DND-41 (cell line): ENCODE measurements around the gene KIF13A.

Experiments
- ATAC-seq: fragments of 200-7000 bp; cut with Tn5 transposase; 3 replicates; pipeline ENCODE4 v1.9.1; 2021; ENCODE audit warnings: low read depth; ENCODE audit not compliant: insufficient read depth
- DNase-seq: peaks from one replicate; pipeline ENCODE4 v3.0.0-alpha.2; 2020
- H2AFZ ChIP-seq: 2 replicates; pipeline ENCODE4 v1.6.0; 2012; ENCODE audit warnings: low read depth, low read length
- H3K27ac ChIP-seq: 2 replicates; pipeline ENCODE4 v1.5.1; 2012; ENCODE audit warnings: low read length, inconsistent platforms
- H3K27me3 ChIP-seq: fragments of 200-600 bp; sonication (generic); 2 replicates; pipeline ENCODE4 v1.6.0; 2012; ENCODE audit warnings: low read length, mild to moderate bottlenecking, inconsistent platforms; ENCODE audit not compliant: insufficient read depth, poor library complexity
- H3K36me3 ChIP-seq: 2 replicates; pipeline ENCODE4 v1.5.1; 2012; ENCODE audit warnings: low read length, inconsistent platforms; ENCODE audit not compliant: insufficient read depth
- H3K4me1 ChIP-seq: 2 replicates; pipeline ENCODE4 v1.5.1; 2012; ENCODE audit warnings: mild to moderate bottlenecking, low read length; ENCODE audit not compliant: insufficient read depth
- H3K4me2 ChIP-seq: 2 replicates; pipeline ENCODE4 v1.6.0; 2012; ENCODE audit warnings: mild to moderate bottlenecking, moderate library complexity, low read length, inconsistent platforms; ENCODE audit not compliant: insufficient read depth
- H3K4me3 ChIP-seq, 2 experiments: fragments of 200-600 bp in 1 of 2; shearing (Covaris generic) in 1 of 2; 2 replicates each; pipeline ENCODE4 v1.5.1; 2012 to 2016; ENCODE audit warnings: inconsistent platforms in 2 of 2, low read length in 2 of 2, mild to moderate bottlenecking in 2 of 2, low read depth in 1 of 2, moderate library complexity in 1 of 2
- H3K79me2 ChIP-seq: 2 replicates; pipeline ENCODE4 v1.6.0; 2012; ENCODE audit warnings: low read length, inconsistent platforms; ENCODE audit not compliant: insufficient read depth
- H3K9ac ChIP-seq: 2 replicates; pipeline ENCODE4 v1.6.0; 2012; ENCODE audit warnings: low read depth, mild to moderate bottlenecking, inconsistent platforms, low read length, moderate library complexity
- H3K9me3 ChIP-seq: 2 replicates; pipeline ENCODE4 v1.5.1; 2012; ENCODE audit warnings: low read length, moderate library complexity, mild to moderate bottlenecking, inconsistent platforms; ENCODE audit not compliant: insufficient read depth, severe bottlenecking
- H4K20me1 ChIP-seq: 2 replicates; pipeline ENCODE4 v1.6.0; 2012; ENCODE audit warnings: low read length; ENCODE audit not compliant: insufficient read depth
- EZH2 ChIP-seq: IDR thresholded peaks from 3 replicates; pipeline ENCODE4 v1.6.1; 2012; ENCODE audit warnings: borderline replicate concordance, low read depth, mild to moderate bottlenecking, moderate library complexity, low read length, inconsistent platforms; ENCODE audit not compliant: severe bottlenecking
- TF ChIP-seq, protein P1 (sequence below): IDR thresholded peaks from 2 replicates; pipeline ENCODE4 v1.5.1; 2012; ENCODE audit warnings: borderline replicate concordance, low read length, moderate library complexity, mild to moderate bottlenecking; ENCODE audit not compliant: poor library complexity, severe bottlenecking; ENCODE audit errors: extremely low read depth

The KIF13A gene

DNA sequence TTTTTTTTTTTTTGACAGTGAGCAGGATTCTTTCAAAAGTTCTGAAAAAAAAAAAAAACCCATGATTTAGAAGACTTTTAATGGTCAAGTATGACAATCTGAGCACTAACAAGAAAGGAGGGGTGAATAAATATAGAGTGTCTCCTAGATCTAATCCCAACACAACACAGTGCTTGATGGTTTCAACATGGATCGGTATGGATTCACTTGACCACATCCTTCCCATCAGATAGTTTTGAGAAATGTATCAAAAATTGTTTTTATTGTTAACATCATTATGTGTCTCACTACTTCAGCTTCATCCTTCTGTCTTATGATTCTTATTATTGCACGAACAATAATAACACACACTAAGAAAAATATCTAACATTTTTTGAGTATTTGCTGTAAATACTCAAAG lies 21.0 kb downstream of the KIF13A start:
- H3K79me2 ChIP-seq: no peaks in the 10 kb centered on the region
- no peak for DNase-seq

DNA sequence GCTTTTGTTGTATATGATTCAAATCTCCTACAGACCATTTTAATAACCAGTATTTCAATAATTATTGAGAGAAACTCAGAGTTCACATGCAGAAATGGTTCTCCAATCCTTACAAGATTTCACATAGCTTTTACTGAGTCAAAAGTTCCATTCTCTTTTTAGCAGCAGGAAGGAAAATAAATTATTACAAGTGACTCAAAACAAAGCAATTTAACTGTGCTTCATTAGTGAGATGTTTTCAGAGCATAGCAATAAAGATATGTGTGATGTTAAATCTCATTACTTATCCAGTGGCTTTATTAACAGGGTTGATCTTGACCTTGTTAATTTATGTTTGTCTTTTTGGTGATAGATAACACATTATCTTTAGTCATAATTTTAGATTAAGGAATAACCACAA lies 22.0 kb downstream of the KIF13A start:
- no peaks in the 10 kb centered on the region for H3K9me3 ChIP-seq
- H3K4me3 ChIP-seq: no peak overlapping the region
- ATAC-seq (no peak), DNase-seq (no peak)
- H3K9ac ChIP-seq: no peak overlapping the region
- no peaks in the 10 kb centered on the region for H3K36me3 ChIP-seq
- no peaks in the 10 kb centered on the region for H4K20me1 ChIP-seq
- H3K27me3 ChIP-seq: no peaks in the 10 kb centered on the region
- H3K79me2 ChIP-seq: no peaks in the 10 kb centered on the region
- no peak overlapping the region for H2AFZ ChIP-seq
- H3K27ac ChIP-seq: no peak overlapping the region
- no peaks in the 10 kb centered on the region for H3K4me1 ChIP-seq
- no peak overlapping the region for H3K4me2 ChIP-seq
- TF ChIP-seq EZH2: no peak
- TF ChIP-seq, protein P1, sequence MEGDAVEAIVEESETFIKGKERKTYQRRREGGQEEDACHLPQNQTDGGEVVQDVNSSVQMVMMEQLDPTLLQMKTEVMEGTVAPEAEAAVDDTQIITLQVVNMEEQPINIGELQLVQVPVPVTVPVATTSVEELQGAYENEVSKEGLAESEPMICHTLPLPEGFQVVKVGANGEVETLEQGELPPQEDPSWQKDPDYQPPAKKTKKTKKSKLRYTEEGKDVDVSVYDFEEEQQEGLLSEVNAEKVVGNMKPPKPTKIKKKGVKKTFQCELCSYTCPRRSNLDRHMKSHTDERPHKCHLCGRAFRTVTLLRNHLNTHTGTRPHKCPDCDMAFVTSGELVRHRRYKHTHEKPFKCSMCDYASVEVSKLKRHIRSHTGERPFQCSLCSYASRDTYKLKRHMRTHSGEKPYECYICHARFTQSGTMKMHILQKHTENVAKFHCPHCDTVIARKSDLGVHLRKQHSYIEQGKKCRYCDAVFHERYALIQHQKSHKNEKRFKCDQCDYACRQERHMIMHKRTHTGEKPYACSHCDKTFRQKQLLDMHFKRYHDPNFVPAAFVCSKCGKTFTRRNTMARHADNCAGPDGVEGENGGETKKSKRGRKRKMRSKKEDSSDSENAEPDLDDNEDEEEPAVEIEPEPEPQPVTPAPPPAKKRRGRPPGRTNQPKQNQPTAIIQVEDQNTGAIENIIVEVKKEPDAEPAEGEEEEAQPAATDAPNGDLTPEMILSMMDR: no peak

More for the DNA sequence above, 21.0 kb downstream of the KIF13A start:
- no peaks in the 10 kb centered on the region for H3K27me3 ChIP-seq
- no peaks in the 10 kb centered on the region for H3K4me1 ChIP-seq
- no peak overlapping the region for H3K4me3 ChIP-seq
- H3K9ac ChIP-seq: no peak overlapping the region
- no peak for TF ChIP-seq EZH2
- TF ChIP-seq, protein P1: no peak
- H3K27ac ChIP-seq: no peak overlapping the region
- H3K4me2 ChIP-seq: no peak overlapping the region
- no peak overlapping the region for H2AFZ ChIP-seq
- no peaks in the 10 kb centered on the region for H4K20me1 ChIP-seq
- H3K36me3 ChIP-seq: no peaks in the 10 kb centered on the region
- ATAC-seq: no peak
- H3K9me3 ChIP-seq: no peaks in the 10 kb centered on the region

DNA sequence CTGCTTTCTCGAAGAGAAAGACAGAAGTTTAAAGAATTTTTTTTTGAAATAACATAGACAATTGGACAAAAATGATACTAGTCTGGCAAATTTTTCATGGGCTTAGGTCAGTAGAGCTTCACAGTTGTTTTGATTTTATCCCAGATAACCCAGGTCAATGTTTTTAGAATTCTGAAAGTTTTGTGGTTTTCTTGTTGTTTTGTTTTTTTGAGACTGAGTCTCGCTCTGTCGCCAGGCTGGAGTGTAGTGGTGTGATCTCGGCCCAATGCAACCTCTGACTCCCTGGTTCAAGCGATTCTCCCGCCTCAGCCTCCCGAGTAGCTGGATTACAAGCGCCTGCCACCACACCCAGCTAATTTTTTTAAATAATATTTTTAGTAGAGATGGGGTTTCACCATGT lies 22.8 kb downstream of the KIF13A start:
- Histone ChIP-seq H3K36me3 (no peaks in the 10 kb centered on the region), H3K4me1 (no peaks in the 10 kb centered on the region), H3K9ac (no peak overlapping the region), H3K9me3 (no peaks in the 10 kb centered on the region), H2AFZ (no peak overlapping the region), H3K27me3 (no peaks in the 10 kb centered on the region), H3K4me2 (no peak overlapping the region), H3K4me3 (no peak overlapping the region), H3K27ac (no peak overlapping the region), H4K20me1 (no peaks in the 10 kb centered on the region), H3K79me2 (no peaks in the 10 kb centered on the region)
- TF ChIP-seq, protein P1: no peak
- no peak for TF ChIP-seq EZH2
- ATAC-seq (no peak), DNase-seq (no peak)

DNA sequence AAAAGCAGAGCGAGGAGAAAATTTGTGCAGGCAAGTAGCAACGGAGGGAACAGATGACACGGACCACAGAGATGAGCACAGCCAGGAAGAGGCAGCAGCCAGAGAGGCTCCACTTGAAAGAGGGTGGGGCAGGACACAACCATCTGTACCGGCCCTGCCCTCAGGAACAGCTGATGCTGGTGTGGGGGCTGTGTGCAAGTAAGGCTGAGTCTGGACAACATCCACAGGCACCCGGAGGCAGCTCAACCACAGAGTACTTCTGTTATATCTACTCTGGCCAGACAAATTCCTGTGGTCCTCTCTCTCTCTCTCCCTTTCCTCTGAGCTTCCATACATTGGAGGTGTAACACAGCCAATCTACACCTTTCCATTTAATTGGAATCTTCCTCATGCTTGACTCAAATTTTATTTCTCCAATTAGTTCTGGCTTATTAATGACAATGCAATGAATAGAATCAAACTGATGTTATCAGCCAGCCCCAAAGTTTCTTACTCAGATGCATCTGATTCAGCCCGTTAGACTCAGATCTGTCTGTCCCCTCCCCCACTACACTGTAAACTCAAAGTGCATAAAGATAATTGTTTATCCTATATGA lies 24.9 kb downstream of the KIF13A start:
- no peak overlapping the region for H2AFZ ChIP-seq
- H3K27ac ChIP-seq: no peak overlapping the region
- H4K20me1 ChIP-seq: no peaks in the 10 kb centered on the region
- H3K79me2 ChIP-seq: no peaks in the 10 kb centered on the region
- H3K27me3 ChIP-seq: no peaks in the 10 kb centered on the region
- H3K36me3 ChIP-seq: no peaks in the 10 kb centered on the region
- H3K4me2 ChIP-seq: no peak overlapping the region
- ATAC-seq (no peak), DNase-seq (no peak)
- H3K9ac ChIP-seq: no peak overlapping the region
- H3K4me1 ChIP-seq: no peaks in the 10 kb centered on the region
- H3K4me3 ChIP-seq: no peak overlapping the region
- TF ChIP-seq EZH2: no peak
- TF ChIP-seq, protein P1: no peak
- no peaks in the 10 kb centered on the region for H3K9me3 ChIP-seq
